ENCODE data around the gene CCT6B.
A peak's percentile ranks its signal among the peaks of the same experiment; 100 is the strongest.
"Not testable (repeated sequence)": the region's sequence is repeated elsewhere in the genome, so short reads cannot be mapped to it uniquely, and the experiment has no call there.

Gene CCT6B

GRCh38 chr17:34980353-34980680 lies 19.1 kb upstream of the CCT6B start, which contains the start of gene LIG3:
Gene LIG3 (plus strand): TSS chr17:34980512. CDS start chr17:34983006, 2,494 bp downstream.
- peak; percentile 87 for DNase-seq

GRCh38 chr17:34979650-34980352 lies 18.5 kb upstream of the CCT6B start:
- DNase-seq, result no peak

- no peak for DNase-seq
Measured at GRCh38 chr17:34979153-34979552, 17.9 kb upstream of the CCT6B start.

GRCh38 chr17:34974794-34975785 lies 13.8 kb upstream of the CCT6B start:
- DNase-seq, result no peak

GRCh38 chr17:34974179-34974578 lies 12.9 kb upstream of the CCT6B start:
- no peak for DNase-seq

GRCh38 chr17:34958438-34958837 lies 2.8 kb downstream of the CCT6B start:
- no peak for DNase-seq

- DNase-seq, result not testable (repeated sequence)
Measured at GRCh38 chr17:34950780-34951179, 10.5 kb downstream of the CCT6B start.

GRCh38 chr17:34930283-34930682 lies 31.0 kb downstream of the CCT6B start:
- no peak for DNase-seq

GRCh38 chr17:34926661-34927060 lies 34.6 kb downstream of the CCT6B start:
- no peak for DNase-seq

GRCh38 chr17:34920676-34921075 lies 40.6 kb downstream of the CCT6B start:
- DNase-seq, result no peak

- no peak for DNase-seq
Measured at GRCh38 chr17:34917381-34917780, 43.9 kb downstream of the CCT6B start.

- no peak for DNase-seq
Measured at GRCh38 chr17:34916120-34916519, 45.1 kb downstream of the CCT6B start.

GRCh38 chr17:34913001-34913400 lies 48.3 kb downstream of the CCT6B start:
- no peak for DNase-seq

GRCh38 chr17:34909040-34909439 lies 52.2 kb downstream of the CCT6B start:
- no peak for DNase-seq

GRCh38 chr17:34902831-34903547 lies 58.3 kb downstream of the CCT6B start:
- no peak for DNase-seq

GRCh38 chr17:34899643-34900291 lies 61.5 kb downstream of the CCT6B start:
- DNase-seq, result no peak

GRCh38 chr17:34895383-34895782 lies 65.9 kb downstream of the CCT6B start:
- DNase-seq, result no peak

- DNase-seq, result no peak
Measured at GRCh38 chr17:34894964-34895363, 66.3 kb downstream of the CCT6B start.

- peak; percentile 13 for DNase-seq
Measured at GRCh38 chr17:34892461-34893249, 68.6 kb downstream of the CCT6B start.

- DNase-seq, result no peak
Measured at GRCh38 chr17:34886831-34887230, 74.4 kb downstream of the CCT6B start.

GRCh38 chr17:34885076-34885475 lies 76.2 kb downstream of the CCT6B start:
- no peak for DNase-seq

- DNase-seq, result no peak
Measured at GRCh38 chr17:34884597-34884996, 76.7 kb downstream of the CCT6B start.
